Chondrocyte (in vitro differentiated cells): ENCODE data around the gene TBX5. TPM values are rescaled to one million over a fixed set of nuclear protein-coding genes. Genes with fewer than 3 reads are reported as not detected.

ENCODE experiments used
- DNase-seq: peaks from one replicate; pipeline ENCODE4 v3.0.0; 2021; ENCODE audit warnings: mixed read lengths, low spot score
- H3K27ac Mint-ChIP-seq: one replicate; pipeline ENCODE4 v1.8.0; 2021; ENCODE audit warnings: mild to moderate bottlenecking, moderate library complexity, mixed read lengths; ENCODE audit not compliant: unreplicated experiment
- H3K27me3 Mint-ChIP-seq: 2 replicates; pipeline ENCODE4 v1.8.0; 2021; ENCODE audit warnings: low read depth, mixed read lengths
- H3K36me3 Mint-ChIP-seq: 2 replicates; pipeline ENCODE4 v1.8.0; 2021; ENCODE audit warnings: low read depth, mixed read lengths
- H3K4me1 Mint-ChIP-seq: 2 replicates; pipeline ENCODE4 v1.8.0; 2021; ENCODE audit warnings: low read depth, mild to moderate bottlenecking, mixed read lengths
- H3K4me3 Mint-ChIP-seq: one replicate; pipeline ENCODE4 v1.8.0; 2021; ENCODE audit warnings: mild to moderate bottlenecking, moderate library complexity, mixed read lengths; ENCODE audit not compliant: unreplicated experiment
- H3K9me3 Mint-ChIP-seq: 2 replicates; pipeline ENCODE4 v1.8.0; 2021; ENCODE audit warnings: low read depth, mixed read lengths
- CTCF ChIP-seq: fragments of 200-600 bp; sonication (generic); IDR thresholded peaks from 2 replicates; pipeline ENCODE4 v1.5.0; 2021; ENCODE audit warnings: antibody characterized with exemption, mild to moderate bottlenecking, moderate library complexity
- total RNA-seq: library from RNA; stranded (reverse); gene quantifications from 3 replicates; pipeline ENCODE4 v1.2.1, GENCODE V29; 2021

TBX5 gene
- total RNA-seq, 1 donor from 2014 or later = not detected

DNA sequence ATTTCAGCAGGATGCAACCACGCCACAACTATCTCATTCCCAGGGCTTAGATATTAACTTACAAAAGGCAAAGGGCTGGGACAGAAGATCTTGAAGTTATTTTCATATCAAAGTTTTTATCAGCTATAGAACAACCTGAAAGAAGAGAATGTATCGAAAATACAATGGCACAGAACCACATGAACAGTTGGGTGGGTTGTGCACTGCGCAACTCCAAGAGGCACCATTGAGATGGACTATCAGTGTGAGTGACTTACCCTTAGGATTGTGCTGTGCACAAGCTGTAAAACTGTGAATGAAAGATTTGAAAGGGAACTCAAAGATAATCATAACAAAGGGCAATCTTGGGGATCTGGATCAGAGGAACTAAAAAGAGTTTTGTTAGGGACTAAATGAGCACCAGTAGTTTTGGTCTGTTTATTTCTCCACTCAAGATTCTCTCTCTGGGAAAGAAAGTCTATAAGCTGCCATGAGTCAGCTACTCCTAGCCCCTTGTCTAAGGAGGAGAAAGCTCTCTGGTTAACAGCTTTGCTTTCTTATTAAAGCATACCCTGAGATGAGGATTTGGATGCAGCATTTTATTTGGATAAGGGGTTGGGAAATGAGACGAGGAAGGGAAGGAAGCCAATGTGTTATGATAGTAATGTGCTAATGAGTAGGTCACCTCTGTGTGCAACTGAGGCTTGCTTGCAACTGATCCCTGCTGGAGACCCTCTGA lies 62.2 kb downstream of the TBX5 start:
- no peak for DNase-seq
- Mint-ChIP-seq H3K4me1 (no peaks in the 10 kb centered on the region), H3K36me3 (no peaks in the 10 kb centered on the region), H3K27me3 (no peaks in the 10 kb centered on the region), H3K4me3 (no peak overlapping the region), H3K9me3 (peaks cover 5% of the 10 kb centered on the region), H3K27ac (no peak overlapping the region)
- no peak for TF ChIP-seq CTCF

DNA sequence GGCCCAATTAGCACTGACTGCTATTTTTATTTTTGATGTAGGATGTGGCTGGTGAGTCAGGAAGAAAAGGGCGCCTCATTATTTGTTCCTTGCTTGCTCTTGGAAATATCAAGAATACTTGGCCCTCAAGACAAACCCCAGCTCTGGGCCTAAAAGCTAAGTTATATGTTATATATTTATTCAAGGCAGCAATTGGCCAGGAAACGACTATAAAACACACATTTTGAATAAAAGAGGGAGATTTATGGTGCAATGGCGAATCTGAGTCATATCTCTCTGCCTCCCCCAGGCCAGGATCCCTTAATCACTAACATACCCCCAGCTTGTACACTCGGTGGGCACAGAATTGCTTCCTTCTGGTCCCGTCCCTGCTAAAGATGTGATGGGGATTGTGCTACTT lies 63.3 kb downstream of the TBX5 start:
- no peak for TF ChIP-seq CTCF
- Mint-ChIP-seq H3K36me3 (no peaks in the 10 kb centered on the region), H3K27ac (no peak overlapping the region), H3K27me3 (no peaks in the 10 kb centered on the region), H3K4me1 (no peaks in the 10 kb centered on the region), H3K4me3 (no peak overlapping the region), H3K9me3 (peaks cover 12% of the 10 kb centered on the region)
- DNase-seq = no peak

DNA sequence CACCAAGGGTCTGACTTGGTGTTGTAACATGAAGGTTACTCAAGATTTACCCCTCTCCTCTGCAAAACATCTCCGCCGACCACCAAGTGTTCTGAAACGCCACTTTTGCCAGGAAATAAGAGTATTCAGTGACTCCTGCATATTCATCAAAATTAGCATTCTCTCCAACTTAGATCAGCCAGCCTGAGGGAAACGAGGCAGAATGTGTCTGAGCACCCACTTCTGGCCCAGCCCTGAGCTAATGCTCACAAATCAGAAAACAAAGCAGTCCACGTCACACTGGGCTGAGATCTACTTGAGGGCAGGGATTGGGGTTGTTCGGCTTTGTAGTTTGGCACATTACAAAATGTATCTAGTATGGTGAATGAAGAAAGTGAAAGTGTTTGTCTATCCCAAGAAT lies 64.3 kb downstream of the TBX5 start:
- Mint-ChIP-seq H3K36me3 (no peaks in the 10 kb centered on the region), H3K27me3 (no peaks in the 10 kb centered on the region), H3K9me3 (peaks cover 17% of the 10 kb centered on the region), H3K27ac (no peak overlapping the region), H3K4me1 (no peaks in the 10 kb centered on the region), H3K4me3 (no peak overlapping the region)
- DNase-seq = no peak
- no peak for TF ChIP-seq CTCF

DNA sequence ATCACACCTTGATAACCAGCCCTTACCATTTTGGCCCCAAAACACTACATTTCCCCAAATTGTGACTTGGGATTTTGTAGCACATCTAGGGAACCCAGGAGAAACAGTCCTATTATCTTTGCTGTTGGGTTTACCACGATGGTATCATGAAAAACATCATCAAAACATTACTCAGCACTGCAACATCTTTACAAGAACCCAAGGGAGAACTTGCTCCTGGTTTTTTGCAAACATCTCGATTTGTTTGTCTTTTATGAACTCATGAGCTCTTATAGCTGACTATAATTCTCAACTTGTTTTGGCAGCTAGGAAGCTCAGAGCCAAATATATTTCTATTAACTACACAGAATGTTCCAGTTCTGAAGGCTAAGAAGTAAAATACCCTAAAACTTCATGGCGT lies 65.7 kb downstream of the TBX5 start:
- Mint-ChIP-seq H3K27ac (no peak overlapping the region), H3K9me3 (peaks cover 17% of the 10 kb centered on the region), H3K27me3 (no peaks in the 10 kb centered on the region), H3K36me3 (no peaks in the 10 kb centered on the region), H3K4me3 (no peak overlapping the region), H3K4me1 (no peaks in the 10 kb centered on the region)
- TF ChIP-seq CTCF = no peak
- no peak for DNase-seq

DNA sequence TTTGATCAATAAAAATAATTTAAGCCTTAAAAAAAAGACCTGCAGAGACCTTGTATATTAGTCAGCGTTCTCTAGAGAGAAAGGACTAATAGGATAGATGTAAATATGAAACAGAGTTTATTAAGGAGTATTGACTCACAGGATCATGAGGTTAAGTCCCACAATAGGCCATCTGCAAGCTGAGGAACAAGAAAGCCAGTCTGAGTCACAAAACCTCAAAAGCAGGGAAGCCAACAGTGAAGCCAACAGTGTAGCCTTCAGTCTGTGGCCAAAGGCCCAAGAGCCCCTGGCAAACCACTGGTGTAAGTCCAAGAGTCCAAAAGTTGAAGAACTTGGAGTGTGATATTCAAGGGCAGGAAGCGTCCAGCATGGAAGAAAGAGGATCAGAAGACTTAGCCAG lies 66.3 kb downstream of the TBX5 start:
- Mint-ChIP-seq H3K4me1 (no peaks in the 10 kb centered on the region), H3K27ac (no peak overlapping the region), H3K27me3 (no peaks in the 10 kb centered on the region), H3K4me3 (no peak overlapping the region), H3K9me3 (peaks cover 17% of the 10 kb centered on the region), H3K36me3 (no peaks in the 10 kb centered on the region)
- DNase-seq = no peak
- TF ChIP-seq CTCF = no peak
